H1 (cell line): Measurements from ENCODE around the gene C19orf12.

Experiments
- ATF2 ChIP-seq: IDR thresholded peaks from 2 replicates; pipeline ENCODE4 v1.6.1; 2012; ENCODE audit warnings: low read length, inconsistent platforms
- CBX5 ChIP-seq: fragments of 300-800, 300-1000 bp; sonication (generic); IDR thresholded peaks from 2 replicates; pipeline ENCODE4 v1.7.1; 2016; ENCODE audit warnings: antibody characterized with exemption, low read length, low read depth
- CTCF ChIP-seq, 3 experiments: IDR thresholded peaks; 1 replicate in 2 of 3; 2 replicates in 1 of 3; pipeline versions ENCODE4 v1.5.1 to v1.6.1; 2011; ENCODE audit warnings: low read length in 3 of 3, mild to moderate bottlenecking in 3 of 3, inconsistent platforms in 2 of 3, low read depth in 1 of 3, moderate library complexity in 1 of 3; ENCODE audit not compliant: insufficient read depth in 1 of 3; ENCODE audit errors: control extremely low read depth in 1 of 3
- E2F6 ChIP-seq: IDR thresholded peaks from 2 replicates; pipeline ENCODE4 v1.6.1; 2012; ENCODE audit warnings: inconsistent platforms
- MAFK ChIP-seq: IDR thresholded peaks from 2 replicates; pipeline ENCODE4 v1.6.1; 2012; ENCODE audit warnings: low read depth, mild to moderate bottlenecking, improper control_type of control experiment, low read length
- MAX ChIP-seq: IDR thresholded peaks from 2 replicates; pipeline ENCODE4 v1.6.1; 2012; ENCODE audit warnings: inconsistent platforms
- POLR2A ChIP-seq, 2 experiments: IDR thresholded peaks; 1 replicate in 1 of 2; 2 replicates in 1 of 2; pipeline ENCODE4 v1.6.1; 2011; ENCODE audit warnings: low read depth in 2 of 2, low read length in 2 of 2, mild to moderate bottlenecking in 2 of 2; ENCODE audit errors: control extremely low read depth in 1 of 2

- TF ChIP-seq CBX5 (no peak), MAX (no peak), CTCF (IDR thresholded peaks at IDR 0.05; ENCODE audit: control extremely low read depth in 1 of 3, insufficient read depth in 1 of 3, low read depth in 1 of 3, low read length in 3 of 3) (no peak), POLR2A (IDR thresholded peaks at IDR 0.05; ENCODE audit: control extremely low read depth in 1 of 2, low read depth in 2 of 2, low read length in 2 of 2) (no peak), E2F6 (no peak), MAFK (no peak), ATF2 (no peak)
Measured at GRCh38 chr19:29748996-29749849, 34.2 kb upstream of the C19orf12 start.
